GM21576 (cell line): Measurements from ENCODE around the gene PSIP1.
"Not testable (repeated sequence)": the region's sequence is repeated elsewhere in the genome, so short reads cannot be mapped to it uniquely, and the experiment has no call there.

Source experiments
- ATAC-seq: cut with Tn5 transposase; IDR thresholded peaks from one replicate; pipeline ENCODE4 v1.9.1; 2021; ENCODE audit warnings: mild to moderate bottlenecking, moderate library complexity; ENCODE audit not compliant: unreplicated experiment

Gene PSIP1

GRCh38 chr9:15510789-15511575 lies at the start of gene PSIP1:
Gene PSIP1 (minus strand): TSS chr9:15510970. CDS start chr9:15510188, 782 bp downstream.
- ATAC-seq: peak; percentile 81

GRCh38 chr9:15553528-15553898 lies 42.7 kb upstream of the PSIP1 start:
- peak; percentile 38 for ATAC-seq

- ATAC-seq: peak; percentile 82
Observed at GRCh38 chr9:15552636-15553527, 42.1 kb upstream of the PSIP1 start, which contains the start of gene CCDC171. Gene CCDC171 (plus strand): TSS chr9:15553043. CDS start chr9:15564089, 11,046 bp downstream.

- ATAC-seq: no peak
Observed at GRCh38 chr9:15549611-15550010, 38.8 kb upstream of the PSIP1 start.

- no peak for ATAC-seq
Observed at GRCh38 chr9:15543047-15543813, 32.5 kb upstream of the PSIP1 start.

- ATAC-seq: no peak
Observed at GRCh38 chr9:15542624-15543023, 31.9 kb upstream of the PSIP1 start.

GRCh38 chr9:15541872-15542271 lies 31.1 kb upstream of the PSIP1 start:
- ATAC-seq: no peak

- ATAC-seq: no peak
Observed at GRCh38 chr9:15531380-15531779, 20.6 kb upstream of the PSIP1 start.

- peak; percentile 82 for ATAC-seq
Observed at GRCh38 chr9:15529566-15530324, 19.0 kb upstream of the PSIP1 start.

GRCh38 chr9:15527035-15527434 lies 16.3 kb upstream of the PSIP1 start:
- not testable (repeated sequence) for ATAC-seq

- ATAC-seq: no peak
Observed at GRCh38 chr9:15525958-15526357, 15.2 kb upstream of the PSIP1 start.

GRCh38 chr9:15524845-15525455 lies 14.2 kb upstream of the PSIP1 start:
- ATAC-seq: no peak

GRCh38 chr9:15522130-15522755 lies 11.5 kb upstream of the PSIP1 start:
- no peak for ATAC-seq

GRCh38 chr9:15521254-15521653 lies 10.5 kb upstream of the PSIP1 start:
- ATAC-seq: no peak

GRCh38 chr9:15519831-15520230 lies 9.1 kb upstream of the PSIP1 start:
- no peak for ATAC-seq

- ATAC-seq: no peak
Observed at GRCh38 chr9:15513335-15513734, 2.6 kb upstream of the PSIP1 start.

GRCh38 chr9:15512889-15513288 lies 2.1 kb upstream of the PSIP1 start:
- ATAC-seq: no peak

GRCh38 chr9:15512204-15512603 lies 1.4 kb upstream of the PSIP1 start:
- ATAC-seq: no peak
